CD4-positive, CD25-positive, alpha-beta regulatory T cell (primary cell): ENCODE results near the gene CBFA2T3. TPM values are rescaled to one million over a fixed set of nuclear protein-coding genes. Genes with fewer than 3 reads are reported as not detected.

Experiments used
- ATAC-seq, 2 donors: fragments of 150-1000 bp; cut with Tn5 transposase; one replicate each; pipeline ENCODE4 v1.10.0; 2021; ENCODE audit warnings: low read depth in 2 of 2, moderate number of reproducible peaks in 2 of 2, moderate library complexity in 1 of 2
- DNase-seq, 3 donors: peaks; one replicate each; pipeline versions ENCODE4 v3.0.0 to v3.0.0-alpha.2; 2012 to 2022; ENCODE audit warnings: mixed read lengths in 1 of 3
- H3K27ac ChIP-seq: one replicate; pipeline ENCODE4 v1.7.0; 2013; ENCODE audit warnings: mild to moderate bottlenecking, low read length; ENCODE audit not compliant: insufficient read depth, poor library complexity, severe bottlenecking
- H3K27me3 ChIP-seq: one replicate; pipeline ENCODE4 v1.7.0; 2013; ENCODE audit warnings: low read length; ENCODE audit not compliant: control insufficient read depth, insufficient read depth
- H3K36me3 ChIP-seq: one replicate; pipeline ENCODE4 v1.7.0; 2013; ENCODE audit warnings: mild to moderate bottlenecking, low read length, moderate library complexity; ENCODE audit not compliant: control insufficient read depth, insufficient read depth
- H3K4me1 ChIP-seq: 2 replicates; pipeline ENCODE4 v1.7.0; 2013; ENCODE audit warnings: mild to moderate bottlenecking, low read length; ENCODE audit not compliant: insufficient read depth, control insufficient read depth, poor library complexity, severe bottlenecking
- H3K4me3 ChIP-seq: one replicate; pipeline ENCODE4 v1.7.0; 2013; ENCODE audit warnings: low read depth, mild to moderate bottlenecking, low read length, moderate library complexity
- H3K9me3 ChIP-seq, 2 experiments: 1 replicate in 1 of 2; 2 replicates in 1 of 2; pipeline ENCODE4 v1.7.0; 2013; ENCODE audit warnings: low read length in 2 of 2, mild to moderate bottlenecking in 1 of 2, moderate library complexity in 1 of 2; ENCODE audit not compliant: control insufficient read depth in 2 of 2
- H3K27ac Mint-ChIP-seq, 3 donors: one replicate each; pipeline ENCODE4 v1.8.0; 2020 to 2022; ENCODE audit warnings: mild to moderate bottlenecking in 3 of 3, mixed read lengths in 3 of 3, moderate library complexity in 2 of 3
- H3K27me3 Mint-ChIP-seq: one replicate; pipeline ENCODE4 v1.8.0; 2022; ENCODE audit warnings: mild to moderate bottlenecking, mixed read lengths
- H3K36me3 Mint-ChIP-seq: one replicate; pipeline ENCODE4 v1.8.0; 2020; ENCODE audit warnings: mixed read lengths
- H3K4me1 Mint-ChIP-seq, 4 donors: one replicate each; pipeline ENCODE4 v1.8.0; 2020 to 2022; ENCODE audit warnings: mixed read lengths in 4 of 4, mild to moderate bottlenecking in 1 of 4
- H3K4me3 Mint-ChIP-seq, 4 donors: one replicate each; pipeline ENCODE4 v1.8.0; 2020 to 2022; ENCODE audit warnings: mild to moderate bottlenecking in 4 of 4, mixed read lengths in 4 of 4, moderate library complexity in 3 of 4
- H3K9me3 Mint-ChIP-seq, 7 donors: one replicate each; pipeline ENCODE4 v1.8.0; 2020 to 2022; ENCODE audit warnings: mixed read lengths in 7 of 7, mild to moderate bottlenecking in 3 of 7, moderate library complexity in 2 of 7
- polyA plus RNA-seq, 4 donors: library from polyadenylated mRNA; unstranded; fragments of 300-500 nt; fragmentation: Illumina TruSeq; gene quantifications; one replicate each; pipeline ENCODE4 v1.2.3, GENCODE V29; 2021
- total RNA-seq: library from RNA; stranded (reverse); gene quantifications from one replicate; pipeline ENCODE4 v1.2.3, GENCODE V29; 2022

CBFA2T3 gene
- total and polyA plus RNA-seq, 5 donors from 2014 or later: 0.25 to 1.3 TPM; not detected in 3

- Mint-ChIP-seq H3K36me3 (no peaks in the 10 kb centered on the region), H3K4me3 (no peak overlapping the region), H3K4me1 (no peaks in the 10 kb centered on the region), H3K9me3 (peaks cover 0 to 1% (median 0%) of the 10 kb centered on the region in 7 donors), H3K27ac (no peak overlapping the region), H3K27me3 (no peaks in the 10 kb centered on the region)
- H3K4me1 ChIP-seq: no peaks in the 10 kb centered on the region
- DNase-seq (no peak), ATAC-seq (no peak)
- H3K27ac ChIP-seq: no peak overlapping the region
- H3K36me3 ChIP-seq: no peaks in the 10 kb centered on the region
- no peaks in the 10 kb centered on the region for H3K27me3 ChIP-seq
- no peak overlapping the region for H3K4me3 ChIP-seq
- H3K9me3 ChIP-seq: no peaks in the 10 kb centered on the region
These were observed 50.0 kb downstream of the CBFA2T3 start for GRCh38 chr16:88927010-88927409.

- no peaks in the 10 kb centered on the region for H3K36me3 ChIP-seq
- no peaks in the 10 kb centered on the region for H3K9me3 ChIP-seq
- H3K9me3 Mint-ChIP-seq: peaks cover 0 to 1% (median 0%) of the 10 kb centered on the region in 7 donors
- DNase-seq (no peak), ATAC-seq (no peak)
- H3K27me3 Mint-ChIP-seq: no peaks in the 10 kb centered on the region
- no peak overlapping the region for H3K27ac Mint-ChIP-seq
- no peaks in the 10 kb centered on the region for H3K27me3 ChIP-seq
- no peaks in the 10 kb centered on the region for H3K36me3 Mint-ChIP-seq
- no peak overlapping the region for H3K4me3 Mint-ChIP-seq
- no peaks in the 10 kb centered on the region for H3K4me1 ChIP-seq
- H3K4me1 Mint-ChIP-seq: no peaks in the 10 kb centered on the region
- H3K27ac ChIP-seq: no peak overlapping the region
- no peak overlapping the region for H3K4me3 ChIP-seq
These were observed 50.5 kb downstream of the CBFA2T3 start for GRCh38 chr16:88926374-88926990.

GRCh38 chr16:88925540-88925887 lies 51.5 kb downstream of the CBFA2T3 start:
- DNase-seq: no peak
- no peaks in the 10 kb centered on the region for H3K9me3 ChIP-seq
- Mint-ChIP-seq H3K36me3 (no peaks in the 10 kb centered on the region), H3K27ac (no peak overlapping the region), H3K27me3 (no peaks in the 10 kb centered on the region), H3K9me3 (peaks cover 0 to 1% (median 0%) of the 10 kb centered on the region in 7 donors), H3K4me1 (peaks cover 0 to 5% (median 0%) of the 10 kb centered on the region in 4 donors), H3K4me3 (no peak overlapping the region)
- H3K27ac ChIP-seq: no peak overlapping the region
- H3K4me3 ChIP-seq: no peak overlapping the region
- no peaks in the 10 kb centered on the region for H3K27me3 ChIP-seq
- ATAC-seq: no peak
- H3K36me3 ChIP-seq: no peaks in the 10 kb centered on the region
- H3K4me1 ChIP-seq: peaks cover 9% of the 10 kb centered on the region

- H3K36me3 ChIP-seq: no peaks in the 10 kb centered on the region
- no peak overlapping the region for H3K27ac ChIP-seq
- H3K4me1 Mint-ChIP-seq: peaks cover 0 to 8% (median 0%) of the 10 kb centered on the region in 4 donors
- no peak overlapping the region for H3K4me3 Mint-ChIP-seq
- peaks cover 0 to 1% (median 0%) of the 10 kb centered on the region in 7 donors for H3K9me3 Mint-ChIP-seq
- H3K9me3 ChIP-seq: no peaks in the 10 kb centered on the region
- H3K4me3 ChIP-seq: no peak overlapping the region
- H3K27me3 Mint-ChIP-seq: no peaks in the 10 kb centered on the region
- no peak overlapping the region for H3K27ac Mint-ChIP-seq
- H3K4me1 ChIP-seq: peaks cover 10% of the 10 kb centered on the region
- peak; percentile 57 to 60 for ATAC-seq
- no peaks in the 10 kb centered on the region for H3K27me3 ChIP-seq
- no peaks in the 10 kb centered on the region for H3K36me3 Mint-ChIP-seq
- no peak for DNase-seq
These were observed 52.0 kb downstream of the CBFA2T3 start for GRCh38 chr16:88924834-88925539.

GRCh38 chr16:88923926-88924833 lies 52.8 kb downstream of the CBFA2T3 start:
- Mint-ChIP-seq H3K9me3 (peaks cover 0 to 1% (median 0%) of the 10 kb centered on the region in 7 donors), H3K4me1 (peaks cover 0 to 8% (median 0%) of the 10 kb centered on the region in 4 donors), H3K4me3 (no peak overlapping the region), H3K36me3 (no peaks in the 10 kb centered on the region), H3K27me3 (no peaks in the 10 kb centered on the region), H3K27ac (no peak overlapping the region)
- H3K4me1 ChIP-seq: peaks cover 10% of the 10 kb centered on the region
- DNase-seq (no peak), ATAC-seq (no peak)
- no peaks in the 10 kb centered on the region for H3K27me3 ChIP-seq
- no peaks in the 10 kb centered on the region for H3K9me3 ChIP-seq
- H3K27ac ChIP-seq: no peak overlapping the region
- H3K4me3 ChIP-seq: no peak overlapping the region
- no peaks in the 10 kb centered on the region for H3K36me3 ChIP-seq

GRCh38 chr16:88923450-88923849 lies 53.6 kb downstream of the CBFA2T3 start:
- DNase-seq: no peak
- Mint-ChIP-seq H3K4me3 (no peak overlapping the region), H3K36me3 (no peaks in the 10 kb centered on the region), H3K27me3 (no peaks in the 10 kb centered on the region), H3K4me1 (peaks cover 0 to 8% (median 0%) of the 10 kb centered on the region in 4 donors), H3K9me3 (peaks cover 0 to 1% (median 0%) of the 10 kb centered on the region in 7 donors), H3K27ac (no peak overlapping the region)
- H3K9me3 ChIP-seq: no peaks in the 10 kb centered on the region
- H3K27ac ChIP-seq: no peak overlapping the region
- H3K27me3 ChIP-seq: no peaks in the 10 kb centered on the region
- H3K36me3 ChIP-seq: no peaks in the 10 kb centered on the region
- peaks cover 10% of the 10 kb centered on the region for H3K4me1 ChIP-seq
- ATAC-seq: no peak
- H3K4me3 ChIP-seq: no peak overlapping the region

- H3K36me3 Mint-ChIP-seq: no peaks in the 10 kb centered on the region
- H3K27ac ChIP-seq: no peak overlapping the region
- H3K4me1 Mint-ChIP-seq: peaks cover 0 to 8% (median 0%) of the 10 kb centered on the region in 4 donors
- H3K27me3 Mint-ChIP-seq: no peaks in the 10 kb centered on the region
- no peaks in the 10 kb centered on the region for H3K36me3 ChIP-seq
- ATAC-seq: no peak
- no peak overlapping the region for H3K4me3 Mint-ChIP-seq
- H3K9me3 ChIP-seq: no peaks in the 10 kb centered on the region
- peaks cover 10% of the 10 kb centered on the region for H3K4me1 ChIP-seq
- no peak for DNase-seq
- H3K9me3 Mint-ChIP-seq: peaks cover 0 to 1% (median 0%) of the 10 kb centered on the region in 7 donors
- H3K27me3 ChIP-seq: no peaks in the 10 kb centered on the region
- no peak overlapping the region for H3K4me3 ChIP-seq
- H3K27ac Mint-ChIP-seq: no peak overlapping the region
These were observed 54.1 kb downstream of the CBFA2T3 start for GRCh38 chr16:88922826-88923410.
